Peyer's patch (tissue), 4 donors: ENCODE results near the gene TAC4.

Source experiments
- CTCF ChIP-seq, 6 experiments: fragments of 450-650 bp in 4 of 6; fragments of 200-600 bp in 2 of 6; sonication (generic) in 1 of 6; IDR thresholded peaks; one replicate each; pipeline ENCODE4 v1.5.1; 2017 to 2019; ENCODE audit warnings: antibody characterized with exemption in 6 of 6, mild to moderate bottlenecking in 3 of 6, moderate library complexity in 1 of 6
- POLR2A ChIP-seq, 2 donors: fragments of 450-650 bp; IDR thresholded peaks; one replicate each; pipeline ENCODE4 v1.5.1; 2017; ENCODE audit warnings: antibody characterized with exemption in 2 of 2, mild to moderate bottlenecking in 2 of 2, moderate library complexity in 2 of 2

- TF ChIP-seq CTCF (IDR thresholded peaks at IDR 0.05) (no peak), POLR2A (IDR thresholded peaks at IDR 0.05) (no peak)
Measured at GRCh38 chr17:49819651-49820050, 28.2 kb downstream of the TAC4 start.
